A549 treated with GW870086 at 1 μM for 4 hours (cell line): ENCODE measurements around the gene SMIM8. TPM values are rescaled to one million over a fixed set of nuclear protein-coding genes. Genes with fewer than 3 reads are reported as not detected.

Source experiments
- total RNA-seq: library from RNA; stranded (reverse); fragments of 200-300 nt; extraction: Qiagen RNA extraction; gene quantifications from 5 replicates; pipeline ENCODE4 v1.2.3, GENCODE V29; 2022; ENCODE audit warnings: low read depth

Gene SMIM8, protein sequence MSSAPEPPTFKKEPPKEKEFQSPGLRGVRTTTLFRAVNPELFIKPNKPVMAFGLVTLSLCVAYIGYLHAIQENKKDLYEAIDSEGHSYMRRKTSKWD
- 2.4 to 3.9 TPM (median 3.0 TPM) in 5 replicates for total RNA-seq

DNA sequence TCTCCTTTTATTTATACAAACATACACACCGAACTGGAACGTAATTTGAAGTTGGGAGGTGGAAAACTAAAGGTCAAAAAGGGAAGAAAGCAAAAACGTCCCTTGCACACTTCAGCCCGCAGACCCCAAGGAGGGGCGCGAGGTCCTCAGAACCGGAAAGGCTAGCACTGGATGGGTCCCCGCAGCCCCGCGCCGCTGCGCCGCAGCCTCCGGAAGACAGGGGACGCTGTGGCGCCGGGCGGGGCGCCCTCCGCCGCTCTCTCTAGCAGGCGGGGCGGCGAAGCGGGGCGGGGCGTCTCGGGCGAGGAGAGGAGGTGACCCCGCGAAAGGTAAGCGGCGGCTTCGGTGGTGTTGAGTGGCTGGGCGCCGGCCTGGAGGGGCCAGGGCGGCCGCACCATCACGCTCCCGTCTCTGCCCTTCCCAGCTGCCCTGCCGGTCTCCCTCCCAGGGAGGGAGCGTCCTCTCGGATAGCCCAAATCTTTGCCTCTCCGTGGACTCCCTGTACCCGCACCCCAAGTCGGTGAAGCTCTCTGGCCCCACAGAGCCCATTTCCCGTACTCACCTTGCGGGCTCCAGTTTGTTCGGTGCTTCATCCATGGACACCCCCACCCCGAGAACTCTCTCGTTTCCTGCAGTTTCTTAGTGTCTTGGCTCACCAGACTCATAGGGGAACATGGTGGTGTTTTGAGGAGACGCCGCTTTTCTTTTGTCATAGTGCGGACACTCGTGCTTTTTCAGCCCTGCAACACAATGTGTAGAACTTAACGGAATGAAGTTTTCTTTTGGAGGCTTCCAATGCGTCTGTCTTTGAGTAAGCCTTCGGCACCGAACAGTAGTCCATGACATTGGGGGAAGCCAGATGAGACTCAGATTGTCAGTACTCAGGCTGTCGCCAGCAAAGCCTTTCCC, at the start of gene SMIM8:
SMIM8 (plus strand) TSS at position 285 of the 909 bp plus-strand sequence. CDS start 14,444 bp downstream, outside the sequence.

DNA sequence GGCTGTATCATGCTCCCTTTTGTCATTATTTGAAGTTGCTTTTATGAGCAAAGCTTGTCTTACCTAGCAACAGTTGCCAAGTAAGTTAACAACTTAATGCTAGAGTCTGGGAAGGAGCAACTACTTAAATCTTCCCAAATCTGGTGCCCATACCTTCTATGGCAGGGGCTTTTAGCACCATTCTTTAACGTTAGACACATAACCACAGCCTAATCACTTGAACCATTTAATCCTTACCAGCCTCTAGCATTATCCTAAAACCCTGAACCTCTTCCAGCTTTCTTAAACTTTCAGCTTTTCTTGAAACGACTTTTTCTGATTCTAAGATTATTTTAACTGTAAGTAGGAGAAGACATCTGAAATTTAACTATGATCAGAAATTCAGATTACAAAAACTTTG, 22.3 kb downstream of the SMIM8 start, which contains the start of gene C6orf163:
C6orf163 (plus strand) TSS at position 83 of the 400 bp plus-strand sequence; CDS start at position 370, 287 bp downstream.

Other genes starting within 250 kb of the SMIM8 start
- 0.24 to 0.67 TPM (median 0.48 TPM) in 5 replicates for gene CGA, start 227.5 kb upstream of the SMIM8 start, total RNA-seq
- 2.0 to 4.1 TPM (median 3.1 TPM) in 5 replicates for gene ZNF292, start 167.0 kb upstream of the SMIM8 start, total RNA-seq
- not detected in 5 replicates for gene GJB7, start 6.7 kb downstream of the SMIM8 start, total RNA-seq
- 0.11 to 0.74 TPM (median 0.21 TPM) in 4 of 5 replicates, not detected in the other for gene C6orf163, start 22.2 kb downstream of the SMIM8 start, total RNA-seq
- gene CFAP206, start 85.4 kb downstream of the SMIM8 start, total RNA-seq: 0.40 to 0.73 TPM (median 0.46 TPM) in 5 replicates
- 6.5 to 10.4 TPM (median 9.3 TPM) in 5 replicates for gene SLC35A1, start 150.4 kb downstream of the SMIM8 start, total RNA-seq